NCI-H1092 (cell line): ENCODE results near the gene RAVER1.

ENCODE experiments used
- DNase-seq: peaks from one replicate; lab custom pipeline; 2025; lab: John Stamatoyannopoulos, UW

Gene RAVER1

DNA sequence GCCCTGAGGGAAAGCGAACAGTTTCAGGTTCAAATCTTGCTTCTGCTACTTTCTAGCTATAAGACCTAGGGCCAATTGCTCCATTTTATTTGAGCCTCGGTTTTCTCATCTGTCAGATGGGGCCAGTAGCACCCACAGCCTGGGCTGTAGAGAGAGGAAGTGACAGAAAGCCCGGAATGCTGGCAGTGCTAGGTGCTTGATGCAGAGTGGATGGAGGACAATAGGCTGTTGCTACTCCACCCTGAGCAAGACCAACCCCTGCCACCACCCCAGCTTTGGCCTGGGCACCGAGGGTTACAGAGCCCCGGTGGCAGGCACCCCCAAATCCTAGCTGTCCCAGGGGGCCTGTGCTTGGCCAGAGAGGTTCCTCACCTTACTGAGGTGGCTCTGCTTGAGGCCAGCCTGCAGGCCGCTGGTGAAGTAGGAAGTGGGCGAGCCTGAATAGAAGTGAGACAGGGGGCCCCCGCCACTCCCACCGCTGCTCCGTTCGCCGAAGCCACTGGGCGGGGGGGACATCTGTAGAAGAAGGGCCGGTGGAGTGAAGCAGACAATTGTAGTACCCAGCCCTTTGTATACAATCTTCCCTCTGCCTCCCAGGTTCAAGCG is 15.4 kb downstream of the RAVER1 start:
- DNase-seq, result no peak

GRCh38 chr19:10317045-10317856 is 16.1 kb downstream of the RAVER1 start:
- no peak for DNase-seq

- DNase-seq, result no peak
Observed at GRCh38 chr19:10316229-10317044, 16.9 kb downstream of the RAVER1 start.

DNA sequence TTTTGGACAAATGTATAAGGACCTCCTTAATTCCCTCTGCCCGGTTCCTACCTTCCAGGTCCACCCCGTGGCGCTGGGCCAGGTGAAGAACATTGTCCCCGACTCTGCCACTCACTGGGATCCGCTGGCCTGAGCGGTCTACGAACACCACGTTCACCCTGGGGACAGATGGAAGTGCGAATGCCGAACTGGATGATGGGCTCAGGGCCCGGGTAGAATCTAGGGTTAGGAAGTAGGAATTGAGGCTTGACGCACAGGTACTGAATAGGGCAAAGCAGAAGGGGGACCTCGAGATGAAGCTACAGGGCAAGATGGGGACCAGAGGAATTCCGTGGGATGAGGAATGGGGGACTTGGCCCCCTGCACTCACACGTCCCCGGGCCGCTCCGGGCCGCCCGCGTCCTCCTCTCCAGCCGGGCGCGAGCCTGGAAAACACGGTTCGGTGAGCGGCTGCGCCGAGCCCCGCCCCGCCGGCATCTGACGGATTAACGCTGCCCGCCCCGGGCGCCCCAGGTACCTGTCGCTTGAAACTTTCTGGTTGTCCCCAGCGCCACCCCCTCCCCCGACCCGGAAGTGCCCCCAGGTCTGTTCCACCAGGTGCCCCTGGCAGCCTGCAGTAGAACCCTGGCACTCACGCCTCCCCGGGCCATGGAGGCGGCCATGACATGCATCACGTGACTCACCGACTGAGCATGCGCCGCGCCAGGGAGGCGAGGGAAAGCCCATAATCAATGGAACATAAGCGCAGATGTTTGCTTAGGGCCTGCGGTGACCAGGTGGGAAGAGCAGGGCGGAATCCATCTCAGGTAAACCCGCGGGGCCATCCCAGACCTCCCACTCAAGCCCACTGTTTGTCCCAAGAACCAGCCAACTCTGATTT is 17.8 kb downstream of the RAVER1 start, which contains the start of gene FDX2:
TSS of gene FDX2 (minus strand) at position 681 of the 880 bp plus-strand sequence. CDS start at position 662, 19 bp downstream.
- DNase-seq, result peak; percentile 84

GRCh38 chr19:10309423-10309822 is 23.9 kb downstream of the RAVER1 start, which contains the start of gene ZGLP1:
Gene ZGLP1 (minus strand): TSS chr19:10309815.
- DNase-seq, result no peak

GRCh38 chr19:10306327-10306726 is 27.0 kb downstream of the RAVER1 start:
- no peak for DNase-seq

DNA sequence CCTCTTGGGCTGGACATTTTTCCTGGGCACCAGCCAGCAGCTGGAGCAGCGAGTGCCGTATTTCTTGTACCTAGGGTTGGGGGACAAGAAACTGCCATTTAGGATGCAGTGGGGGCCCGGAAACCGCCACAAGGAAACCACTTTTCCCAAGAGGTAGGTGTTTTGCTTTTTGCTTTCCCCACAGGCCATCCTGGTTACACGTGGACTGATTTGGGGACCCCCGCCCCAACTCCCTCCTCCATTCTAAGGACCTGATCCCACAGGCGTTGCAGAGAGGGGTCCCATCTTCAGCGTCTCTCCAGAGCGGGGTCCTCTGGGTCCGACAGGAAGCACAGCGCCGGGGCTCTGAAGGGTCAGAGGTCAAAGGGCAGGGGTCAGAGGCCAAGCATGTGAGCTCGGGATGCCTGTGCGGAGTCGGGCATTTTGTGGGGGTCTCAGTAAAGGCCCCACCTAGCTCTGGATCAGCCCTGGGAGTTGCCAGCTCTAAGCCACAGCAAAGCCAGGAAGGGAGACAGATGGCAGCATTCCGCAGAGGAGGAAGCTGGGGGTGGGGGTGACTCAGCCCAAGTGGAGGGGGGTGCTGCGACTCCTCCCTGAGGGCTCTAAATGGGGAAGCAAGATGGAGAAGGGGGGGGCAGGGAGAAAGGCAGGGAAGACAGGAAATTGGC is 28.1 kb downstream of the RAVER1 start:
- DNase-seq, result no peak

DNA sequence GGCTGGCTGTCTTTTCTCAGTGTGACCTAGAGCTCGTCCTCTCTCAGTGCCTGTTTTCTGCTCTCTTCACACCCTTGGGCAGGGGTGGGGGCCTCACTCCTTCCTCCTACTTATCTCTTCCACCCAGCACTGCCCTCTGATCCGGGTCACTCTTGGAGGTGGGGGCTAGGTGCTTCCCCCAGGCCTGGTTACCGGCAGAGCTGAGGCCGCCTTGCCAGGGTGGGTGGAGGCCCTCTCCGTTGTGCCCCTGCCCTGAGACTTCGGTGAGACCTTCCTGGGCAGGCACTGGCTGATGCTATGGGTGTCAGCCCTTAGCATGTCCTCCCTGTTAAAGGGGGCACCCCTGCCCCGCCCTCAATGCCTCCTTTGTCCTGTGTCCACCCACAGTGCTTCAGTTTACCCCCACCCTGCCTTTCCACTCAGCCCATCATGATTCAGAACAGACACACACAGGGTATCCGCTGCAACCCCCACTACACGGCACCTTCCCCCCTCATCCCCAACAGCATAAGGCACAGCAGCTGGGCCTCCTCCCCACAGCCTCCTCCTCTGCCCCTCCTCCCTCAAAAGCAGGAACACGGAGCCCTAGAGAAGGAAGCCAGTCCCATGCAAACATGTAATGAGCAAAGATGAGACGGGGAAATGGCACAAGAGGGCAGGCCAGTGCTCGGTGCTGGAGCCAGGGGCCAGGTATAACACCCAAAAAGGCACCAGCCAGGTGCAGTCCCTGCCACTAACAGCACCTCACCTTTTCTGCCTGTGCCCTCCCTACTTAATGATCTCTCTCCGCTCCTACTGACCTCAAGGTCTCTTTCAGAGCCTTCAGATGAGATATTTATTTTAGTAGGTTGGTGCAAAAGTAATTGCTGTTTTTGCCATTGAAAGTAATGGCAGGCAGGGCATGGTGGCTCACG is 33.5 kb downstream of the RAVER1 start:
- DNase-seq, result no peak

DNA sequence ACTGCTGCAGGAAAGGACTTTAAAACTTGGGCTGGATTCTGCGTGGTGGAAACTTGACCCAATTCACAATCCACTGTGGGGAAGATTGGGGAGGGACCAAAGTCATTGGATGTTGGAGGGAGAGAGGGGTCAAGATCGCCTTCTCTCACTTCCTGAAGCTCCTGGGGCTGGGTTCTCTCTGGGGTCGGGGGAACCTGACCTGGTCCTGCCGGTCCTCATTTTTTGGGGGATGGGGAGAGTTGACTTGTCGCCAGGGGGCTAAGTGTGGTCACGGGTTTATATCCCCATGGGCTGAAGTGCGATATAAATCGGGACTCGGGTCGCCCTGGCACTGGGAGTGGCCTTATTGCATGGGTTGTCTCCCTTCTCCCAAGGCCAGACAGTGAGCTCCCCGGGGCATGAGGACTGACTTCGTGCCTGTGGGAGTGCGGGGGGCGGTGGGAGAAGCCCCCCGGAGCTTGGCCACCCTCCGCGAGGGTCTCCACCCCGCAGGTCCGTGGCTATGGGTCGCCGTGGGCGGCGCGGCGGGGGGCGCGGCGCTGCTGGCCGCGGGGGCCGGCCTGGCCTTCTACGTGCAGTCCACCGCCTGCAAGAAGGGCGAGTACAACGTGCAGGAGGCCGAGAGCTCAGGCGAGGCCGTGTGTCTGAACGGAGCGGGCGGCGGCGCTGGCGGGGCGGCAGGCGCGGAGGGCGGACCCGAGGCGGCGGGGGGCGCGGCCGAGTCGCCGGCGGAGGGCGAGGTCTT is 37.3 kb downstream of the RAVER1 start:
- no peak for DNase-seq

GRCh38 chr19:10295305-10295846 is 38.0 kb downstream of the RAVER1 start:
- DNase-seq, result no peak

DNA sequence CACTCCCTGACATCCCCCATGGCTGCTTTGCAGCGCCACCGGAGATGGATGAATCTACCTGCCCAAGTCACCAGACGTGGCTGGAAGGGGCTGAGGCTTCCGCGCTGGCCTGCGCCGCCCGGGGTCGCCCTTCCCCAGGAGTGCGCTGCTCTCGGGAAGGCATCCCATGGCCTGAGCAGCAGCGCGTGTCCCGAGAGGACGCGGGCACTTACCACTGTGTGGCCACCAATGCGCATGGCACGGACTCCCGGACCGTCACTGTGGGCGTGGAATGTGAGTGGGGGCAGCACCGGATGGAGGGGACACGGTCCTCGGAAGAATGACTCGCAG is 39.0 kb downstream of the RAVER1 start:
- DNase-seq, result no peak

GRCh38 chr19:10293637-10294367 is 39.5 kb downstream of the RAVER1 start:
- no peak for DNase-seq

- DNase-seq, result no peak
Observed at GRCh38 chr19:10292789-10293636, 40.3 kb downstream of the RAVER1 start.

GRCh38 chr19:10292206-10292788 is 41.0 kb downstream of the RAVER1 start:
- DNase-seq, result no peak

DNA sequence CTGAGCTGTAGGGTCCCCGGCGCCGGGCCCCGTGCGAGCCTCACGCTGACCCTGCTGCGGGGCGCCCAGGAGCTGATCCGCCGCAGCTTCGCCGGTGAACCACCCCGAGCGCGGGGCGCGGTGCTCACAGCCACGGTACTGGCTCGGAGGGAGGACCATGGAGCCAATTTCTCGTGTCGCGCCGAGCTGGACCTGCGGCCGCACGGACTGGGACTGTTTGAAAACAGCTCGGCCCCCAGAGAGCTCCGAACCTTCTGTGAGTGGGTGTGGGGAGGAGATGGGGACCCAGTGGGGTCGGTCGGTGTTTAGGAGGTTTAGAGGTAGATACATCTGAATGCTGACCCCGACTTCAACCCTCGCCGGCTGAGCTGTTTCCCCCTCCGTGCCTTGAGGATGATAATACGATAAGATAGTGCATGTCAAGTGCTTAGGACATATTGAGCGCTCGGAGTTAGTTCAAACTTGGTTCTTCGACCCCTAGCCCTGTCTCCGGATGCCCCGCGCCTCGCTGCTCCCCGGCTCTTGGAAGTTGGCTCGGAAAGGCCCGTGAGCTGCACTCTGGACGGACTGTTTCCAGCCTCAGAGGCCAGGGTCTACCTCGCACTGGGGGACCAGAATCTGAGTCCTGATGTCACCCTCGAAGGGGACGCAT is 41.6 kb downstream of the RAVER1 start:
- no peak for DNase-seq

GRCh38 chr19:10290876-10291553 is 42.3 kb downstream of the RAVER1 start:
- DNase-seq, result no peak
